WTC11 (cell line): Measurements from ENCODE around the gene TMPRSS13. TPM values are rescaled to one million over a fixed set of nuclear protein-coding genes. Genes with fewer than 3 reads are reported as not detected.
"Not testable (repeated sequence)": the region's sequence is repeated elsewhere in the genome, so short reads cannot be mapped to it uniquely, and the experiment has no call there.

Experiments used
- ATAC-seq: fragments of 200-7000 bp; cut with Tn5 transposase; 2 replicates; pipeline ENCODE4 v1.10.0; 2021; ENCODE audit warnings: mild to moderate bottlenecking, moderate library complexity
- CTCF ChIA-PET: fragments of 300-600 bp; sonication (Branson Sonifier 250); formaldehyde crosslinking; loops from one replicate; lab custom pipeline; 2021; ENCODE audit warnings: antibody characterized with exemption; lab: Charles Lee
- POLR2A ChIA-PET: fragments of 350-600 bp; sonication (Branson Sonifier 250); formaldehyde crosslinking; loops from one replicate; lab custom pipeline; 2021; ENCODE audit warnings: antibody characterized with exemption; lab: Charles Lee
- DNase-seq: peaks from one replicate; pipeline ENCODE4 v3.0.0; 2021; ENCODE audit warnings: low spot score
- H3K27ac Mint-ChIP-seq: 2 replicates; pipeline ENCODE4 v1.8.0; 2021; ENCODE audit warnings: mixed read lengths
- H3K27me3 Mint-ChIP-seq: 2 replicates; pipeline ENCODE4 v1.8.0; 2021; ENCODE audit warnings: low read depth, mild to moderate bottlenecking, moderate library complexity, mixed read lengths
- H3K36me3 Mint-ChIP-seq: 2 replicates; pipeline ENCODE4 v1.8.0; 2021; ENCODE audit warnings: mixed read lengths
- H3K4me1 Mint-ChIP-seq: 2 replicates; pipeline ENCODE4 v1.8.0; 2022; ENCODE audit warnings: mixed read lengths
- H3K4me3 Mint-ChIP-seq: 2 replicates; pipeline ENCODE4 v1.8.0; 2021; ENCODE audit warnings: mild to moderate bottlenecking, moderate library complexity, mixed read lengths
- H3K9me3 Mint-ChIP-seq: 2 replicates; pipeline ENCODE4 v1.8.0; 2021; ENCODE audit warnings: mixed read lengths
- CREM ChIP-seq: sonication (generic); formaldehyde crosslinking; IDR thresholded peaks from 2 replicates; pipeline ENCODE4 v1.8.1; 2022; ENCODE audit warnings: mild to moderate bottlenecking, missing genetic modification reagents, moderate library complexity
- ETV6 ChIP-seq: sonication (generic); formaldehyde crosslinking; IDR thresholded peaks from 2 replicates; pipeline ENCODE4 v1.8.1; 2022; ENCODE audit warnings: mild to moderate bottlenecking, missing genetic modification reagents
- GTF2I ChIP-seq: fragments of 250-450 bp; sonication (Bioruptor Pico); conservative IDR thresholded peaks from 2 replicates; pipeline ENCODE4 v1.4.0; 2021; ENCODE audit warnings: mild to moderate bottlenecking
- HMGA2 ChIP-seq: fragments of 250-450 bp; sonication (Bioruptor Pico); IDR thresholded peaks from 2 replicates; pipeline ENCODE4 v1.4.0; 2021; ENCODE audit warnings: mild to moderate bottlenecking, moderate library complexity
- MXD4 ChIP-seq: fragments of 250-450 bp; sonication (Bioruptor Pico); IDR thresholded peaks from 2 replicates; pipeline ENCODE4 v1.8.0; 2021; ENCODE audit warnings: mild to moderate bottlenecking, moderate library complexity, borderline replicate concordance
- NFYB ChIP-seq: sonication (generic); formaldehyde crosslinking; conservative IDR thresholded peaks from 2 replicates; pipeline ENCODE4 v1.8.0; 2022; ENCODE audit warnings: low read depth, missing genetic modification reagents
- NR1H2 ChIP-seq: sonication (generic); formaldehyde crosslinking; IDR thresholded peaks from 2 replicates; pipeline ENCODE4 v1.9.0; 2021; ENCODE audit warnings: mild to moderate bottlenecking, moderate library complexity, missing genetic modification reagents
- SOX15 ChIP-seq: fragments of 250-450 bp; sonication (Bioruptor Pico); IDR thresholded peaks from 2 replicates; pipeline ENCODE4 v1.9.0; 2021; ENCODE audit warnings: mild to moderate bottlenecking
- TCF7 ChIP-seq: sonication (generic); formaldehyde crosslinking; IDR thresholded peaks from 2 replicates; pipeline ENCODE4 v1.8.0; 2022; ENCODE audit warnings: mild to moderate bottlenecking, low read depth, missing genetic modification reagents, moderate library complexity
- TEAD4 ChIP-seq: sonication (generic); formaldehyde crosslinking; IDR thresholded peaks from 2 replicates; pipeline ENCODE4 v1.8.0; 2022; ENCODE audit warnings: mild to moderate bottlenecking, missing genetic modification reagents
- ZBTB21 ChIP-seq: sonication (generic); formaldehyde crosslinking; IDR thresholded peaks from 2 replicates; pipeline ENCODE4 v1.8.1; 2023; ENCODE audit warnings: mild to moderate bottlenecking, missing genetic modification reagents, borderline replicate concordance
- ZMAT4 ChIP-seq: fragments of 250-450 bp; sonication (Bioruptor Pico); IDR thresholded peaks from 2 replicates; pipeline ENCODE4 v1.9.0; 2021; ENCODE audit warnings: mild to moderate bottlenecking
- ZNF121 ChIP-seq: sonication (generic); formaldehyde crosslinking; IDR thresholded peaks from 2 replicates; pipeline ENCODE4 v1.8.0; 2023; ENCODE audit warnings: missing genetic modification reagents
- ZNF232 ChIP-seq: sonication (generic); formaldehyde crosslinking; IDR thresholded peaks from 2 replicates; pipeline ENCODE4 v1.8.0; 2022; ENCODE audit warnings: mild to moderate bottlenecking, missing genetic modification reagents
- total RNA-seq: library from RNA; stranded (reverse); gene quantifications from 3 replicates; pipeline ENCODE4 v1.2.3, GENCODE V29; 2021
- TF ChIP-seq, protein P1 (sequence below): sonication (generic); formaldehyde crosslinking; IDR thresholded peaks from 2 replicates; pipeline ENCODE4 v1.8.0; 2022; ENCODE audit warnings: mild to moderate bottlenecking, missing genetic modification reagents
- TF ChIP-seq, protein P2 (sequence below): sonication (generic); formaldehyde crosslinking; IDR thresholded peaks from 2 replicates; pipeline ENCODE4 v1.8.0; 2022; ENCODE audit warnings: missing genetic modification reagents
- TF ChIP-seq, protein P3 (sequence below): sonication (generic); formaldehyde crosslinking; IDR thresholded peaks from 2 replicates; pipeline ENCODE4 v1.8.0; 2023; ENCODE audit warnings: mild to moderate bottlenecking, missing genetic modification reagents
- TF ChIP-seq, protein P4 (sequence below): sonication (generic); formaldehyde crosslinking; IDR thresholded peaks from 2 replicates; pipeline ENCODE4 v1.8.1; 2023; ENCODE audit warnings: mild to moderate bottlenecking, missing genetic modification reagents, moderate library complexity

The TMPRSS13 gene
- total RNA-seq, 1 experiment from 2014 or later: 0.63 TPM

GRCh38 chr11:117928446-117929141, 608 bp downstream of the TMPRSS13 start:
- DNase-seq (no peak), ATAC-seq (peak; percentile 11; the same call in 1 of the 2 replicates)
- Mint-ChIP-seq H3K4me1 (peaks cover 39% of the 10 kb centered on the region), H3K9me3 (no peaks in the 10 kb centered on the region), H3K36me3 (no peaks in the 10 kb centered on the region), H3K27ac (no peak overlapping the region), H3K4me3 (no peak overlapping the region), H3K27me3 (peaks cover 4% of the 10 kb centered on the region)
- CTCF ChIA-PET: interaction anchor here (1.0 to 3.5 kb wide), 4 partner anchors 17 to 119 kb away, joined by 5 to 18 read pairs (median 9); no protein-coding TSS in a partner anchor
- POLR2A ChIA-PET: no interaction called here
- no peak for TF ChIP-seq TCF7 (CRISPR knock-in tag)
- no peak for TF ChIP-seq ZNF121 (CRISPR knock-in tag)
- no peak for TF ChIP-seq CREM
- TF ChIP-seq ZMAT4 (CRISPR knock-in tag): no peak

GRCh38 chr11:117927926-117928325, 1.3 kb downstream of the TMPRSS13 start:
- H3K9me3 Mint-ChIP-seq: no peaks in the 10 kb centered on the region
- peaks cover 33% of the 10 kb centered on the region for H3K4me1 Mint-ChIP-seq

DNA sequence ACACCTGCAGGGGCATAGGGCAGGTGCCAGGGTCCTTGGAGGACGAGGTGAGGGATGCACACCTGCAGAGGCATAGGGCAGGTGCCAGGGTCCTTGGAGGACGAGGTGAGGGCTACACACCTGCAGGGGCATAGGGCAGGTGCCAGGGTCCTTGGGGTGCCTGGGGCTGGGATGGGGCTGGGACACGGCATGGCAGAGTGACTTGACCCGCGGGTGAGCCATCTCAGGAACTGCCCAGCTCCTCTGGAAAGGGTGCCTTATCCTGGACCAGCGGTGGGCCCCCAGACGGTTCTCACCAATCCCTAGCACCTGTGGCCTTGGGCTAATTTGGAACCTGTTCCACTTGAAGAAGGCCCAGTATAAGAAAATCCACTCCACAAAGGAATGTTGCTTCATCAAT, 3.0 kb downstream of the TMPRSS13 start:
- H3K4me3 Mint-ChIP-seq, ATAC-seq, DNase-seq, POLR2A ChIA-PET, H3K36me3 Mint-ChIP-seq, CTCF ChIA-PET, H3K9me3 Mint-ChIP-seq, H3K27ac Mint-ChIP-seq, H3K27me3 Mint-ChIP-seq: not testable (repeated sequence)
- peaks cover 25% of the 10 kb centered on the region for H3K4me1 Mint-ChIP-seq

More at GRCh38 chr11:117927926-117928325, 1.3 kb downstream of the TMPRSS13 start:
- TF ChIP-seq TEAD4 (CRISPR knock-in tag) (no peak), HMGA2 (CRISPR knock-in tag) (no peak), MXD4 (CRISPR knock-in tag) (no peak), NFYB (CRISPR knock-in tag) (no peak), SOX15 (CRISPR knock-in tag) (no peak), NR1H2 (CRISPR knock-in tag) (no peak), ZNF232 (CRISPR knock-in tag) (no peak), GTF2I (CRISPR knock-in tag) (no peak), ZBTB21 (CRISPR knock-in tag) (no peak), ETV6 (CRISPR knock-in tag) (no peak)
- TF ChIP-seq, protein P1, sequence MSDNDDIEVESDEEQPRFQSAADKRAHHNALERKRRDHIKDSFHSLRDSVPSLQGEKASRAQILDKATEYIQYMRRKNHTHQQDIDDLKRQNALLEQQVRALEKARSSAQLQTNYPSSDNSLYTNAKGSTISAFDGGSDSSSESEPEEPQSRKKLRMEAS (CRISPR knock-in tag): no peak
- TF ChIP-seq, protein P2, sequence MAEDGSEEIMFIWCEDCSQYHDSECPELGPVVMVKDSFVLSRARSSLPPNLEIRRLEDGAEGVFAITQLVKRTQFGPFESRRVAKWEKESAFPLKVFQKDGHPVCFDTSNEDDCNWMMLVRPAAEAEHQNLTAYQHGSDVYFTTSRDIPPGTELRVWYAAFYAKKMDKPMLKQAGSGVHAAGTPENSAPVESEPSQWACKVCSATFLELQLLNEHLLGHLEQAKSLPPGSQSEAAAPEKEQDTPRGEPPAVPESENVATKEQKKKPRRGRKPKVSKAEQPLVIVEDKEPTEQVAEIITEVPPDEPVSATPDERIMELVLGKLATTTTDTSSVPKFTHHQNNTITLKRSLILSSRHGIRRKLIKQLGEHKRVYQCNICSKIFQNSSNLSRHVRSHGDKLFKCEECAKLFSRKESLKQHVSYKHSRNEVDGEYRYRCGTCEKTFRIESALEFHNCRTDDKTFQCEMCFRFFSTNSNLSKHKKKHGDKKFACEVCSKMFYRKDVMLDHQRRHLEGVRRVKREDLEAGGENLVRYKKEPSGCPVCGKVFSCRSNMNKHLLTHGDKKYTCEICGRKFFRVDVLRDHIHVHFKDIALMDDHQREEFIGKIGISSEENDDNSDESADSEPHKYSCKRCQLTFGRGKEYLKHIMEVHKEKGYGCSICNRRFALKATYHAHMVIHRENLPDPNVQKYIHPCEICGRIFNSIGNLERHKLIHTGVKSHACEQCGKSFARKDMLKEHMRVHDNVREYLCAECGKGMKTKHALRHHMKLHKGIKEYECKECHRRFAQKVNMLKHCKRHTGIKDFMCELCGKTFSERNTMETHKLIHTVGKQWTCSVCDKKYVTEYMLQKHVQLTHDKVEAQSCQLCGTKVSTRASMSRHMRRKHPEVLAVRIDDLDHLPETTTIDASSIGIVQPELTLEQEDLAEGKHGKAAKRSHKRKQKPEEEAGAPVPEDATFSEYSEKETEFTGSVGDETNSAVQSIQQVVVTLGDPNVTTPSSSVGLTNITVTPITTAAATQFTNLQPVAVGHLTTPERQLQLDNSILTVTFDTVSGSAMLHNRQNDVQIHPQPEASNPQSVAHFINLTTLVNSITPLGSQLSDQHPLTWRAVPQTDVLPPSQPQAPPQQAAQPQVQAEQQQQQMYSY (CRISPR knock-in tag): no peak
- TF ChIP-seq, protein P3, sequence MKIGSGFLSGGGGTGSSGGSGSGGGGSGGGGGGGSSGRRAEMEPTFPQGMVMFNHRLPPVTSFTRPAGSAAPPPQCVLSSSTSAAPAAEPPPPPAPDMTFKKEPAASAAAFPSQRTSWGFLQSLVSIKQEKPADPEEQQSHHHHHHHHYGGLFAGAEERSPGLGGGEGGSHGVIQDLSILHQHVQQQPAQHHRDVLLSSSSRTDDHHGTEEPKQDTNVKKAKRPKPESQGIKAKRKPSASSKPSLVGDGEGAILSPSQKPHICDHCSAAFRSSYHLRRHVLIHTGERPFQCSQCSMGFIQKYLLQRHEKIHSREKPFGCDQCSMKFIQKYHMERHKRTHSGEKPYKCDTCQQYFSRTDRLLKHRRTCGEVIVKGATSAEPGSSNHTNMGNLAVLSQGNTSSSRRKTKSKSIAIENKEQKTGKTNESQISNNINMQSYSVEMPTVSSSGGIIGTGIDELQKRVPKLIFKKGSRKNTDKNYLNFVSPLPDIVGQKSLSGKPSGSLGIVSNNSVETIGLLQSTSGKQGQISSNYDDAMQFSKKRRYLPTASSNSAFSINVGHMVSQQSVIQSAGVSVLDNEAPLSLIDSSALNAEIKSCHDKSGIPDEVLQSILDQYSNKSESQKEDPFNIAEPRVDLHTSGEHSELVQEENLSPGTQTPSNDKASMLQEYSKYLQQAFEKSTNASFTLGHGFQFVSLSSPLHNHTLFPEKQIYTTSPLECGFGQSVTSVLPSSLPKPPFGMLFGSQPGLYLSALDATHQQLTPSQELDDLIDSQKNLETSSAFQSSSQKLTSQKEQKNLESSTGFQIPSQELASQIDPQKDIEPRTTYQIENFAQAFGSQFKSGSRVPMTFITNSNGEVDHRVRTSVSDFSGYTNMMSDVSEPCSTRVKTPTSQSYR: no peak
- TF ChIP-seq, protein P4, sequence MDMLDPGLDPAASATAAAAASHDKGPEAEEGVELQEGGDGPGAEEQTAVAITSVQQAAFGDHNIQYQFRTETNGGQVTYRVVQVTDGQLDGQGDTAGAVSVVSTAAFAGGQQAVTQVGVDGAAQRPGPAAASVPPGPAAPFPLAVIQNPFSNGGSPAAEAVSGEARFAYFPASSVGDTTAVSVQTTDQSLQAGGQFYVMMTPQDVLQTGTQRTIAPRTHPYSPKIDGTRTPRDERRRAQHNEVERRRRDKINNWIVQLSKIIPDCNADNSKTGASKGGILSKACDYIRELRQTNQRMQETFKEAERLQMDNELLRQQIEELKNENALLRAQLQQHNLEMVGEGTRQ: no peak
- ChIA-PET POLR2A (no interaction called here), CTCF (interaction anchor here (1.2 to 3.5 kb wide), 4 partner anchors 17 to 109 kb away, joined by 6 to 18 read pairs (median 9); no protein-coding TSS in a partner anchor)
- no peak overlapping the region for H3K4me3 Mint-ChIP-seq
- peaks cover 4% of the 10 kb centered on the region for H3K27me3 Mint-ChIP-seq
- no peaks in the 10 kb centered on the region for H3K36me3 Mint-ChIP-seq
- no peak for ATAC-seq
- no peak overlapping the region for H3K27ac Mint-ChIP-seq
- DNase-seq: no peak
